ENCODE results near the gene IFT74.

GRCh38 chr9:26928902-26929495 lies 27.2 kb upstream of the IFT74 start:
- TF ChIP-seq CTCF (IDR thresholded peaks at IDR 0.05; ENCODE audit: low read depth, low read length) (no peak), EZH2phosphoT487 (IDR thresholded peaks at IDR 0.05; ENCODE audit: low read depth) (no peak)

Measured in OCI-LY3 (cell line).